ENCODE data around the gene CACNG5.
"Not testable (repeated sequence)": the region's sequence is repeated elsewhere in the genome, so short reads cannot be mapped to it uniquely, and the experiment has no call there.

Gene CACNG5

DNA sequence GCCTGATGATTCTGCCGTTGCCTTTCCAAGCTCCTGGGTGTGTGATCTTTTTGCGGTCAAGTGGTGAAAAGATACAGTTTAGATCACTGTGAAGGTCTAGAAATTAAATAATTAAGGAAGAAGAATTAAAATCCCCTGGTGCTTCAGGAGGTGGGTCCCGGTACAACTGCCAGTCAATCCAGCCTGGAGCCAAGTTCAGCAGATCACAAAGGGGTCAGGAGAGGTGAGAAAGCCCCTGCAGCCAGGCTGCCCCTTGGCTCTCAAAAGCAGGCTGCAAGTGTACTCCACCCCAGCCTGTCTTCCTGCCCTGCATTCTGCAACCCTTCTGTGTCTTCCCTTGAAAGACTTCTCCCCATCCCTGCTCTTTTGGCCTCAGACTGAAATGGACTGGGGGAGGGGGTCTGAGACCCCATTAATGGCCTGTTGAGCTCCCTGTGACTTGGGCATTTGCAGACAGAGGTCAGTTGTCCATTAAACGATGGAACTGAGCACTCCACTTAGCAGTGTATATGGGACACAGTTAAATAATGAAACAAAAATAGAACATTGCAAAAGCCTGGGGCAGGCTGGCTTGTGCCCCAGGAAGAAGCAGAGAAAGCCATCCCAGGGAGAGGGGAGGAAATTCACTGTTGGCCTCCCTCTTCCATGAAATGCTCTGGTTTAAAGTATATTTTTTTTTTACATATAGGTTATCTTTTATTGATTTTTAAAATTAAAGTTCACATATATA lies 15.1 kb downstream of the CACNG5 start:
- no peak for DNase-seq (ENCODE audit: low read depth)

DNA sequence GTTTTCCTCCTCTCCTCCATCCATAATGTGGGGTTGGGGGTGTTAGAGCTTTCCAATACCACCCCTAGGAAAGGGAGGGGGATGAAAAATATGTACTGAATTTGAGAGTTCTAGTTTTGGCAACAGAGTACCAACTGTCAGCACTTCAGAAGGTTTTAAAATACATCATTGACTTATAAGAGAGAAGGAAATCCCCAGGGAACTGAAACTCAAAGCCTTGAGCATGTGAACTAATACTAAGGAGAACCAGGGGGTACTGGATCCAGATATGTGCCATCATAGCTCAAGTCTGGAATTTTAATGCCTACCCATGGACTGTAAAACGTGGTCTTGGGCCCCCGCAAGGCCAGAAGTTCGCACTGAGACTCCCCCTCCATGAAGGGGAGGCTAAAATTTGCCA lies 15.8 kb downstream of the CACNG5 start:
- DNase-seq (ENCODE audit: low read depth): no peak

DNA sequence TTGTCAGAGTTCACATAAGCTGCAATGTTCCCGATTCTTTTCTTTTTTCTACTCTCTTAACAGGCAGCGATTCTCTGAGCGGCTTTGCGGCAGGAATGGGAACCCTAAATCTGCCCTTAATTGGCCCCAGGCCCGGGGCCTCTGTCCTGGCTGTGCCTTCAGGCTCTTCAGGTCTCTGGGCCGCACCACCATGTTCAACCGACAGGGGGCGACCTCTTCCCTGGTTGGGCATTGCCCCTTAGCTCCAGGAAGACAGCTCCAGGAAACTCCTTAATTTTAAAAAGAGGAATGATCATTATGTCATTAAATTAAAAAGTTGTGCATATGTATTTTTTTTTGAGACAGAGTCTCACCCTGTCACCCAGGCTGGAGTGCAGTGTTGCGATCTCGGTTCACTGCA lies 20.3 kb downstream of the CACNG5 start:
- DNase-seq (ENCODE audit: low read depth): no peak

DNA sequence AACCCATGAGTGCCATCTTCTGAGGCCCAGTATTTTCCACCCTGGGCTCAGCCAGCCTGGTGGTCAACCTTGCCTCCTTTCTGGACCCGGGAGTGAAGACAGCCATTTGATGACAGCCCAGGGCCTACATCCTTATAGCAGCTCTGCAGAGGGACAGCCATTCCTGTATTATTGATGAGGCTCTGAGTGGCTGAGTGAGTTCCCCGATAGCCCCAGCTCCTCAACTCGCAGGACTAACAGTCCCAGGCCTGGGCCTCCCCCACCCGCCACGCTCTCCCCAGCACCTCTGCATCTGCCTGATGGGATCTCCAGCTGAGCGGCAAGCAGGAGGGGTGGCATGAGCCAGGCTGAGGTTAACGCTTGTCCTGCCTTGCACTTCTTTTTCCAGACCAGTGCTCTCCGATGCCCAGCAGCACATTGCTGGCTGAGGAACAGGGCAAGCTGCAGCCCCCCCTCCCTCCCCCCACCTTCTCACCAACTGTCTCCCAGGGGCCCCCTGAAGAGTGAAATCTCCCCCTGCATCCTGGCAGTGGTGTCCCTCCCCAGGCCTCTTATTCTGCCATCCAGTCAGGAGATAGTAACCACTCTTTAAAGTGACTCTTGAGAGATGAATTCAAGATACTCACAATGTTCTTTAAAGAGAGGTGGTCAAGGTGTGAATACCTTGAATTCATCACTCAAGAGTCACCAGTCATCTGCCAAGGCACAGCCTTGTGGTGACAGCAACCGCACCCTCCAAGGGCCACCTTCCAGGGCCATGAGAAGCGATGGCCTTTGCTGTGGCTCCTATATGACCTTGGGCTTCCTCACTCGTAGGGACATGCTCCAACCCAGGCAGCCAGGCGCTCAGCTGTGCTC lies 23.5 kb downstream of the CACNG5 start:
- DNase-seq (ENCODE audit: low read depth): no peak

DNA sequence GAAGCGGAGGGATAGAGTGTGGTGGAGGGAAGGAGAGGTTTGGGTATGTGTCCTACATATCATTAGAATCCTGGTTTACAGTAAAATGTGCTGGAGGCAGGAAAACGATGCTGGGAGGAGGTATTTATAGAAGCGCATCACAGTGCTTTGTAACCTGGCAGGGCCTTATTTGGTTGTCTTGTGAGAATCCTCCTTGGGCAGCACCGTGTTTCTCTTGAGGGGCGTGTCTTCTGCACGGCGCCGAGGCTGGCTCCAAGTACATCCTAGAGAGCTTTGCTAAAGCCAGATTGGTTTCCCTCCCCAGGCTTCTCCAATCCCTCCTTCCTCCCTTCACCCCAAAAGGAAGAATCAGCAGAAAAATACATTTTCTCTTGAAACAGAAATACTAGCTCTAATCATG lies 24.4 kb downstream of the CACNG5 start:
- no peak for DNase-seq (ENCODE audit: low read depth)

DNA sequence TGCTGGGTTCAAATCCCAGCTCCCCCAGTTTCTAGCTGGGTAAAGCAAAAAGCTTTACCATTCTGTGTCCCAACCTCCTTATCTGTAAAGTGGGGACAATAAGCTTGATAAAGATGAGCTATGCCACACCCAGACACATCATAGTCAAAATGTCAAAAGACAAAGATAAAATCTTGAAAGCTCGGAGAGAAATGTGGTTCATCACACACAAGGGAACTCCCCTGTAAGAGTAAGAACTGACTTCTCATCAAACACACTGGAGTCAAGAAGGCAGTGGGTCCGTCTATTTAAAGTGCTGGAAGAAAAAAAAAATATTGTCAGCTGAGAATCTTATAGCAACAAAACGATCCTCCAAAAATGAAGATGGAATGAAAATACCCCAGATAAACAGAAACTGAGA lies 25.3 kb downstream of the CACNG5 start:
- DNase-seq (ENCODE audit: low read depth): no peak

DNA sequence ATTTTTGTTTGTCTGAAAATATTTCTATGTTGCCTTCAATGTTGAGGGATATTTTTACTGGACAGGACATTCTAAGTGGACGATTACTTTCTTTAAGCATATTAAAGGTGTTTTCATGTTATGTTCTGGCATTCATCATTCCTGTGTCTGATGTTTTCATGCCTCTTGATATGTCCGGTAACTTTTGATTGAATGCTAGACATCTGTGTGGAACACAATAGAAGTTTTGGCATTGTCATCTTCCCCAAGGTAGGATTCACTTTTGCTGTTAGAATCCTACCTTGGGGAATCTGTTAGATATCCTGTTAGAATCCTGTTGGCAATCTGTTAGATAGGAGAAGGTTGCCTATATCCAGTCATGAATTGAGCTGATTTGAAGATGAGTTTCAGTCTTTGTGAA lies 28.9 kb downstream of the CACNG5 start:
- DNase-seq (ENCODE audit: low read depth): no peak

DNA sequence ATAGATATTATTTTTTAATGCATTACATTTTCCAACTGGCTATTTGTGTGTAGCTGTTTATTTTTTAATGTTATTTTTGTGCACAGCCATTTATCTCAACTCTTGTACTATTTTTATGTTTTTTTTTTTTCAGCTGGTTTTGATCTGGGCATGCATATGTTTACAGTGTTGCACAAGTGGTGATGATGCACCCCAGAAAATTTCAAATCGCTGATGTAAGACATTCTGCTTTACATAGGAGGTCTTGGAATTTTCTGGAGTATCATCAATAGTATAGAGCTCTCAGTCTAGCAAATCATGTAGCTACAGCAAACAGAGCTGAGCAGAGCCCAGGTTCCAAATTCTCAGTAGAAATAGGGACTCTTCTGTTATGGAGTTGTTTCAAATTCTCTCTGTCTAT lies 30.2 kb downstream of the CACNG5 start:
- no peak for DNase-seq (ENCODE audit: low read depth)

DNA sequence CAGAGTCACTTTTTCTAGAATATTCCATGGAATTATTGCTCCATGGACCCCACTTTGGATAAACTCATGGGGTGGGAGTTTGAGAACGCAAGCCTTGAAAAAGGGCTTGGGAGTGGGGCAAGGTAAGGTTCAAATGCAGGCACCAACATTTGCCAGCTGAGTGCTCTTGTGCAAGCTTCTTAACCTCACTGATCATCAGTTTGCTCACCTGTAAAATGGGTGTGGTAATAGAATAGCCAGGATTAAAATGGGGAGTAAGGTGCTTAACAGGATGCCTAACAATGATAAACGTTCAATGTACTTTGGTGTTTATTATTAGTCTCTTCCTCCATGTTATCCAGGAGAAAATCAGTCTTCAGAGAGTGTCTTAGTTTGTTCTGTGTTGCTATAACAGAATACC lies 39.0 kb downstream of the CACNG5 start:
- DNase-seq (ENCODE audit: low read depth): no peak

DNA sequence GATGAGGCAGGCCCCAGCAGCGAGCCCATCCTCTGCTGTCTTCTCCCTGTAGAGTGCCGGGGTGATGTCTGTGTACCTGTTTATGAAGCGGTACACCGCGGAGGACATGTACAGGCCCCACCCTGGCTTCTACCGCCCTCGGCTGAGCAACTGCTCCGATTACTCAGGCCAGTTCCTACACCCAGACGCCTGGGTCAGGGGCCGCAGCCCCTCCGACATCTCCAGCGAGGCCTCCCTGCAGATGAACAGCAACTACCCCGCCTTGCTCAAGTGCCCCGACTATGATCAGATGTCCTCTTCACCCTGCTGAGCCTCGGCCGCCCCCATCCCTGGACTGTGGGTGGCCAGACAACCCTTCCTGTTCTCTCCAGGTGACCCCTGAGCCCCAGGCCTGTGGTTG lies 50.0 kb downstream of the CACNG5 start:
- DNase-seq (ENCODE audit: low read depth): no peak

DNA sequence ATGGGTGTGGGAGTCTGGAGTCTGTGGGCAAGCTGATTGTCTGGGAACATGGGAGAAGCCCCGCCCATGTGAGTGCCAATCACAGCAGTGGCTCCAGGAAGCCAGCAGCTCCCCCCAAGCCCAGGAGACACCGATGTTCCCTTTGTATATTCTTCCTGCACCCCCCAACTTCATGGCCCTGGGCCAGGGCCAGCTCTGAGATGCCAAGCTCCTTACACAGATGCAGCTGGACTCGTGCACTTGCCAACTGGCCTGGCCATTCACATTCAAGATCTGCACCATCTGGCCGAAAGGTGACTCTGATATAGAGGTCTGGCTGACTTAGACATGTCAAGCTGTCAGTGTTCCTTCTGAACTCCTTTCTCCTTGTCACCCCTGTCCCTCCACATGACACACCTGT lies 50.5 kb downstream of the CACNG5 start:
- DNase-seq (ENCODE audit: low read depth): no peak

DNA sequence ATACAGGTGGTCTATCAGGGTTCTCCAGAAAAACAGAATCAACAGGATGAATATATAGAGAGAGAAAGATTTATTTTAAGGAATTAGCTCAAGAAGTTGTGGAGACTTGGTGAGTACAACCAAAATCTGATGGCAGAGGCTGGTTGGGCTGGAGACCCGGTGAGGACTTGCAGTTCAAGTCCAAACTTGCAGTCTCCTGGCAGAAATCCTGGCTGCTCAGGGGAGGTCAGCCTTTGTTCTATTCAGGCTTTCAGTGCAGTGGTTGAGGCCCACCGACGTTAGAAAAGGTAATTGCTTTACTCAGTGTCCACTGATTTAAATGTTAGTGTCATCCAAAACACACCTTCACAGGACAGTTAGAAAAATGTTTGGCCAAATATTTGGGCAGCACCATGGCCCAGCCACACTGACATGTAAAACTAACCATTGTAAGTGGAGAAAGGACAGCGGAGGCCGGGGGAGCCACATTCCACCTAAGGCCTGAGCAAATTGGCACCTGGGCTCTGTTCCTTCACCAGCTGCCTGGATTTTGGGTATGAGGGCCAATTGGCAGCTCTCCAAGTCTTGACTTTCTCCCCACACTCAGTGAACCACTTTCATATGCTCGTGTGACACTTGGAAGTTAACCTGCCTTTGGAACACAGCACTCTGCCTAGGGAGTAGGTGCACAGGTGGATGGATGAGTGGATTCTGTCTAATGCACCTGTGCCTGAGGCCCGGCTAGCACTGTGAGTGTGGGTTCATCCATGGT lies 54.7 kb downstream of the CACNG5 start:
- DNase-seq (ENCODE audit: low read depth): no peak

DNA sequence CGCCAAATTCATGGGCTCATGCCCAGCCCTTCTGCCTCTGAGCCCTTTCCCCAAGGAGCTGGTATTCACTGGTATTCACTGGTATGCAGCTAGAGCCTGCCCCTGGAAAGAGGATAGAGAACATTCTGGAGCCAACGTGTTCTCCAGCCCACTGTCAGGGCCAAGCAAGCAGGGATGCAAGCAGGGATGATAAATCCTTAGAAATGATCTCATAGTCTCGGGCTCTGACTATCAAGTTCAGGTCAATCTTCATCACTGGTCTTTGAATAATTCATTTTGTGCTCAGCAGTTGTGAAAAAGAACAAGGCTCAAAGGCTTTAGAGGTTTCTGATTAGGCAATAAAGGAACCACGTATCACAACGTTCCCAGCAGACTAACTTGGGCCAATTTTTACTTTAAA lies 57.3 kb downstream of the CACNG5 start:
- DNase-seq (ENCODE audit: low read depth): no peak

DNA sequence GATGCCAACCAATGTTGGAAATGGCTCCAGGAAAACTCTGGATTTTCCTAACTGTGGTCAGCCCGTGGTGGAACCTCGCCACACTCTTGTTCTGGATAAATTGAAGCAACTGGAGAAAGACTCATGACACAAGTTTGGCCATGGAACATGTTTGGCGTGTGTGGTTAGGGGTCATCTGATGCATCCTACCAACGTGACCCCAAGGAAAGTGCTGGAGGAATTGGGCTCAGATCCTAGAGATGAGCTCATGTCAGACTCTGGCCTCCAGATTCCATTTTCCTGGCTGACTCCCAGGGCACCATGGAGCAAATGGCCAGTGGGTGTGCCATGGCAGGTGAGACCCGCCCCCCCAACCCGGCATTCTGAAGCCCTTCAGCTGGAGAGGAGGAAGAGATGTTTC lies 58.5 kb downstream of the CACNG5 start:
- no peak for DNase-seq (ENCODE audit: low read depth)

DNA sequence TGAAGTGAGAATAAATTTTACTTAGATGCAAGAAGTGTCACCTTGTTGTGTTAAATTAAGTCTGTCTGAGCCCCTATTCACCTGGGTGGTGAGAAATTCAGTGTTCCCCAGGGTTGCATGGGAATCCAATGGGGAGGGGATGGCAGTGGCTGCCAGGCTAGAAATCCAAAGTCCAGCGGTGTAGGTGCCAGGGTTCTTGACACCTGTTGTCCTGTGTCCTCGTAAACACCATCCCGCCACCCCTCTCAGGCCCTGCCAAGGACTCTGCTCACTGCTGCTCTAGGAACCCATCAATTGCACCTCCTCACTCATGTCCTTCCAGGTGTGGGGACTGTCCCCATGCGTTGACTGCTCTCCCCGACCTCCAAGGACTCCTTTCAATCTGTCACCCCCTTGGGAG lies 58.9 kb downstream of the CACNG5 start:
- DNase-seq (ENCODE audit: low read depth): no peak

DNA sequence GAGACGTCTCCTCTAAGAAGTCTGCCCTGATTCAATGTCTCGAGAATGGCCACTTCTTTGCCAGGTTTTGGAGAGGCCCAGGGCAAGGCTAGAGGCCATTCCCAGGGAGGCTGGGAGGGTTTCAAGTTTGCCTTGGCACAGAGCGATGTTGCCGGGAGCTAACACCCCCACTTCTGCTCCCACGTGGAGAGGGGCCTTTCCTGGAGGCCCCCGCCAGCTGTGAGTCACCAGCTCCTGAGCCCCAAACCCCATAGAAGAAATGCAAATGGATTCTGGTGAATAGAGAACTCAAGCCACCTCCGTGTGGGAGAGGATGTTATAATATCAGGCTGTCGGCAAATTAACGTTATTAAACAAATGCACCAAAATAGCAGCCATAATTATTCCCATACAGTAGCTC lies 62.2 kb downstream of the CACNG5 start:
- DNase-seq (ENCODE audit: low read depth): no peak

DNA sequence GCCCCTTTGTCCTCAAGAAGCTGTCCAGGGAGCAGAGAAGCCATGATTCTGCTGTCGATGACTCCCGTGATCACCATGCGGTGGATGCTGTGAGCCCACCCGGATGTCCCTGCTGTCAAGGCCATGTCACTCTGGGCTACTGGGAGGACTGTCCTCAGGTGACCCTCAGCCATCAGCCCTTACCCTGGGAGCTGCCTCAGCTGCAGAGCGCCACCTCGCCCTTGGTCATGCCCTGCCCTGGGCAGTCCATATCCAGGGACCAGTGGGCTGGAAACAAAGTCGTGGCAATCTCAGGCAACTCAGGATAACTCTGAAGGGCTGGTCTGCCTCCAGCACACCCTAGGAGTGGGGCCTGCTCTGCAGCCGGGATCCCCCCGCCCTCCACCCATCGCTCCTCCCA lies 63.6 kb downstream of the CACNG5 start:
- no peak for DNase-seq (ENCODE audit: low read depth)

DNA sequence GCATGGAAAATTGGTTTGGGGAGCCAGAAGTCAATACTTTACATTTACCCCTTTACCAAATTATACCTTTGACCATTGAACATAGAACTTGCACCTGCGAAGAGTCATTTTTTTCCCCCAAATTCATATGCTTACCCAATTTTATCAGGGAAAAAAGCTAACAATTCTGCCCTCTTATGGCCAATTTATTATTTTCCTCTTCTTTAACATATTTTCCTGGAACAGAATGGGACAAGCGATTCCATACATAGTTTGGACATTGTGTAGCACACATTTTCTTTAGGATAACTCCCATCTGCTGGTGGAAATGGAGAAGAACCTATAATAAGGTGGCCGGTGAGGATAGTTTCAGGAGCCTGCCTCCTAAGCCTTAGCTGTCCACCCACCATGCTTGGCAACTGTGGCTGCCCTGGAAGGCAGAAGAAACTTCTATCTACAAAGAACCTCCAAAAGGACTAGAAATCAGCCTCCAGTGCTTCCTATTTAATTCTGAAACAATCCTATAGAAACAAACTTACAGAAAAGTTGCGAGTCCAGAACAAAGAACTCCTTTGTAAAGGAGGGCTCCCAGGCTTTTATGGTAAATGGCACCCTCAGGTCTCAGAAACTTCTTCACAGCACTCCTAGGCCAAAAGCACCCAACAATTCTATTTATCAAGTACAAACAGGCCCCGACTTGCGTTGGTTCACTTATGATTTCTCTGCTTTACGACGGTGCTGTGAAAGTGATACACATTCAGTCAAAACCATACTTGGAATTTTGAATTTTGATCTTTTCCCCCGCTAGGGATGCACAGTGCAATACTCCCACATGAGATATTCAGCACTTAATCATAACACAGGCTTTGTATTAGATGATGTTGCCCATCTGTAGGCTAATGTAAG lies 65.5 kb downstream of the CACNG5 start:
- no peak for DNase-seq (ENCODE audit: low read depth)

DNA sequence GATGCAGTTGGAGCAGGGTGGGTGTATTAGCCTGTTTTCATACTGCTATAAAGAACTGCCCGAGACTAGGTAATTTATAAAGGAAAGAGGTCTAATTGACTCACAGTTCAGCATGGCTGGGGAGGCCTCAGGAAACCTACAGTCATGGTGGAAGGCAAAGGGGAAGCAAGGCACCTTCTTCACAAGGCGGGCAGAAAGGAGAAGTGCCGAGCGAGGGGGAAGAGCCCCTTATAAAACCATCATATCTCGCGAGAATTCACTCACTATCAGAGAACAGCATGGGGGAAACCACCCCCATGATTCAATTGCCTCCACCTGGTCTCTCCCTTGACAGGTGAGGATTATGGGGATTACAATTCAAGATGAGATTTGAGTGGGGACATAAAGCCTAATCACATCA lies 68.4 kb downstream of the CACNG5 start:
- not testable (repeated sequence) for DNase-seq (ENCODE audit: low read depth)

DNA sequence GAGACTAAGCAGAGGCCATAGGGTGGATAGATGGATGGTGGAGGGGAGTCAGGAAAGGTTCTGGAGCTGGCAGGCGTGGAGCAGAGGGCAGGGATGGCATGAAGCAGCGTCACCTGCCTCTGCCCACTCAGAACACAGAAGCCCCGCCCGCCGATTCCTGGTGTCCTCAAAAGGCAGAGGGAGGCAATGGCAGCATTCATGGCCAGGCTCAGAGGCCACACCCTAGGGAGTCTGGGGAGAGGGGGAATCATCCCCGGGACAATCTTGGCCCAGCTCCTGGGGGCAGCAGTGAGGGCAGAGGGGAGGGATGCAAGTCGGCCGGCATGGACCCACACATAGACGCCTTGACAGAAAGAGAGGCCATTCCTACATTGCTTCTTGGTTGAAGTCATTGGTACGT lies 68.9 kb downstream of the CACNG5 start:
- DNase-seq (ENCODE audit: low read depth): no peak

DNA sequence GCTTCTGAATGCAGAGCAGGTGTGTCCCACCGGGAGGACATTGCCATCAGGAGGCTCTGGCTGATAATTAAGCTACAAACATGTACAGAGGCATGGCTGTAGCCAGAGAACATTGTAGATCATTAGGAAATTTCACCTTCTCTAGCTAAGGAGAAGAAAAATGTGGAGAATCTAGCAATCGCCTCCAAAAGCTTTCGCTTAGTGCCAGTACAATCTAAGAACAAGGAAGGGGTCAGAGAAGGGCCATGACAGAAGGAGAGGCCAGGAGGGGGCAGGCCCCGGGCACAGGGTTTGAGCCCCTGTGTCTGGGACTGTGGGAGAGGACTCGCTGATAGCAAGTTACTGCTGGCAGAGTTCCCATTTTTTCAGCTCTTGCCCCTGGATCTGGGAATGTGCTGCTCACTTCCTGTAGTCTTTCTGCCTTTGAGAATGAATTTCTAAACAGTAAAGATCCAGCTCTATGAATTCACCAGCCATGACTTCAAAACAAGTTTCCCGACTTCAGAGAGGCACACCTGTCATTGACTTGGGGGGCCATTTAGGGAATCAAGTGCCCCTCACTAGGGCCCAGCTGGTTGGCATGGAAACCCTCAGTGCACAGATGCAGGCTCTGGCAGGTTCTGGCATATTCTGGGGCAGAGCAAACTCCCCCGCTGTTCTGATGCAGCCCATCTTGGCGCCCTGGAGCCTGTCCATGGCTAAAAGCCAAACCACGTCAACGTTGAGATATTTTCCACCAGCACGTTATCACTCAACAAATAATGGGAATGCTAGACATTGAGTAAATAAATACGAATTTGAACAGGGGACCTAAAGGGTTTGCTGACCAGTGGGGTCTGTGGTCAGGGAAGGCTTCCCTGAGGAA lies 70.1 kb downstream of the CACNG5 start:
- DNase-seq (ENCODE audit: low read depth): no peak
